Measurements from ENCODE around the gene CCDC59.
"Not testable (repeated sequence)": the region's sequence is repeated elsewhere in the genome, so short reads cannot be mapped to it uniquely, and the experiment has no call there.

The CCDC59 gene

GRCh38 chr12:82358200-82359114 is at the start of gene CCDC59, which contains the start of gene METTL25:
Gene CCDC59 (minus strand): TSS chr12:82358387. CDS start chr12:82358376, 11 bp downstream.
Gene METTL25 (plus strand): TSS chr12:82358529. CDS start chr12:82358566, 37 bp downstream.
- peak; percentile 94 for DNase-seq

- no peak for DNase-seq
Observed at GRCh38 chr12:82407481-82407880, 49.3 kb upstream of the CCDC59 start.

GRCh38 chr12:82406651-82407050 is 48.5 kb upstream of the CCDC59 start:
- DNase-seq: no peak

GRCh38 chr12:82400819-82401218 is 42.6 kb upstream of the CCDC59 start:
- no peak for DNase-seq

GRCh38 chr12:82398879-82399278 is 40.7 kb upstream of the CCDC59 start:
- no peak for DNase-seq

GRCh38 chr12:82383930-82384552 is 25.9 kb upstream of the CCDC59 start:
- peak; percentile 3 for DNase-seq

- no peak for DNase-seq
Observed at GRCh38 chr12:82378997-82379396, 20.8 kb upstream of the CCDC59 start.

- no peak for DNase-seq
Observed at GRCh38 chr12:82375201-82375600, 17.0 kb upstream of the CCDC59 start.

GRCh38 chr12:82366197-82366596 is 8.0 kb upstream of the CCDC59 start:
- DNase-seq: peak; percentile 1

- DNase-seq: no peak
Observed at GRCh38 chr12:82363990-82364389, 5.8 kb upstream of the CCDC59 start.

GRCh38 chr12:82361461-82361915 is 3.3 kb upstream of the CCDC59 start:
- no peak for DNase-seq

GRCh38 chr12:82360834-82361233 is 2.6 kb upstream of the CCDC59 start:
- not testable (repeated sequence) for DNase-seq

- peak; percentile 4 for DNase-seq
Observed at GRCh38 chr12:82359115-82359478, 910 bp upstream of the CCDC59 start.

- no peak for DNase-seq
Observed at GRCh38 chr12:82357845-82358199, 365 bp downstream of the CCDC59 start.

- DNase-seq: no peak
Observed at GRCh38 chr12:82357340-82357739, 847 bp downstream of the CCDC59 start.

GRCh38 chr12:82351390-82351789 is 6.8 kb downstream of the CCDC59 start:
- no peak for DNase-seq

GRCh38 chr12:82350161-82350560 is 8.0 kb downstream of the CCDC59 start:
- no peak for DNase-seq

- no peak for DNase-seq
Observed at GRCh38 chr12:82329508-82329907, 28.7 kb downstream of the CCDC59 start.

- no peak for DNase-seq
Observed at GRCh38 chr12:82327861-82328260, 30.3 kb downstream of the CCDC59 start.

GRCh38 chr12:82326905-82327503 is 31.2 kb downstream of the CCDC59 start:
- DNase-seq: peak; percentile 8

- DNase-seq: no peak
Observed at GRCh38 chr12:82325540-82326336, 32.4 kb downstream of the CCDC59 start.

- no peak for DNase-seq
Observed at GRCh38 chr12:82319276-82319675, 38.9 kb downstream of the CCDC59 start.

- DNase-seq: no peak
Observed at GRCh38 chr12:82314406-82314892, 43.7 kb downstream of the CCDC59 start.

Data from NCI-H1436 (cell line).